Gastrocnemius medialis (tissue), 4 donors: ENCODE measurements around the gene CENPL. TPM values are rescaled to one million over a fixed set of nuclear protein-coding genes. Genes with fewer than 3 reads are reported as not detected.
"Not testable (repeated sequence)": the region's sequence is repeated elsewhere in the genome, so short reads cannot be mapped to it uniquely, and the experiment has no call there.

ENCODE experiments used
- ATAC-seq, 2 donors: fragments of 150-250 bp; one replicate each; pipeline ENCODE4 v1.9.1; 2016
- DNase-seq, 2 donors: peaks; one replicate each; pipeline ENCODE4 v3.0.0-alpha.2; 2019
- H3K27ac ChIP-seq, 4 donors: fragments of 200-600 bp; sonication (generic); 1 replicate in 1 of 4; 2 replicates in 3 of 4; pipeline ENCODE4 v1.5.1; 2016 to 2018; ENCODE audit warnings: mild to moderate bottlenecking in 2 of 4, moderate library complexity in 1 of 4
- H3K27me3 ChIP-seq, 3 donors: fragments of 200-600 bp; sonication (generic) in 2 of 3; 1 replicate in 1 of 3; 2 replicates in 2 of 3; pipeline versions ENCODE4 v1.5.1 to v1.6.0; 2016 to 2019; ENCODE audit warnings: mild to moderate bottlenecking in 1 of 3, moderate library complexity in 1 of 3
- H3K36me3 ChIP-seq, 2 donors: fragments of 200-600 bp; sonication (generic) in 1 of 2; one replicate each; pipeline ENCODE4 v1.5.1; 2017 to 2018
- H3K4me1 ChIP-seq, 2 donors: fragments of 200-600 bp; sonication (generic) in 1 of 2; one replicate each; pipeline ENCODE4 v1.5.1; 2016 to 2017; ENCODE audit warnings: mild to moderate bottlenecking in 2 of 2
- H3K4me3 ChIP-seq, 4 donors: fragments of 200-600 bp; sonication (generic) in 3 of 4; 1 replicate in 1 of 4; 2 replicates in 3 of 4; pipeline ENCODE4 v1.5.1; 2016 to 2019; ENCODE audit warnings: mild to moderate bottlenecking in 2 of 4
- H3K9me3 ChIP-seq, 3 donors: fragments of 200-600 bp; sonication (generic) in 2 of 3; 1 replicate in 1 of 3; 2 replicates in 2 of 3; pipeline ENCODE4 v1.5.1; 2016 to 2019
- CTCF ChIP-seq, 5 experiments: fragments of 450-650 bp in 3 of 5; fragments of 200-600 bp in 2 of 5; sonication (generic) in 2 of 5; IDR thresholded peaks in 4 of 5; conservative IDR thresholded peaks in 1 of 5; 1 replicate in 4 of 5; 2 replicates in 1 of 5; pipeline ENCODE4 v1.5.1; 2016 to 2019; ENCODE audit warnings: antibody characterized with exemption in 5 of 5, mild to moderate bottlenecking in 3 of 5, moderate library complexity in 3 of 5
- POLR2A ChIP-seq, 2 donors: fragments of 450-650 bp; IDR thresholded peaks; one replicate each; pipeline ENCODE4 v1.6.1; 2017; ENCODE audit warnings: antibody characterized with exemption in 2 of 2, mild to moderate bottlenecking in 2 of 2, moderate library complexity in 2 of 2
- in situ Hi-C, 4 donors: fragments of 200-750 bp; cut with MboI; loops; one replicate each; pipeline versions ENCODE4 v1.15.0 to v1.8.0; 2017; ENCODE audit warnings: low sequenced_read_pairs in 4 of 4
- intact Hi-C: fragments of 100-400 bp; cut with DNase I; formaldehyde crosslinking; loops from one replicate; pipeline ENCODE4 v1.15.1; 2023; ENCODE audit warnings: low total_unique reads
- total RNA-seq, 4 donors: library from RNA; depleted of rRNA; stranded (reverse); fragments of >200 nt; gene quantifications; one replicate each; pipeline versions ENCODE4 v1.1.0 to v1.2.3, GENCODE V29; 2016

CENPL gene
- total RNA-seq, 4 donors from 2014 or later, result 1.1 to 5.0 (median 3.4) TPM

DNA sequence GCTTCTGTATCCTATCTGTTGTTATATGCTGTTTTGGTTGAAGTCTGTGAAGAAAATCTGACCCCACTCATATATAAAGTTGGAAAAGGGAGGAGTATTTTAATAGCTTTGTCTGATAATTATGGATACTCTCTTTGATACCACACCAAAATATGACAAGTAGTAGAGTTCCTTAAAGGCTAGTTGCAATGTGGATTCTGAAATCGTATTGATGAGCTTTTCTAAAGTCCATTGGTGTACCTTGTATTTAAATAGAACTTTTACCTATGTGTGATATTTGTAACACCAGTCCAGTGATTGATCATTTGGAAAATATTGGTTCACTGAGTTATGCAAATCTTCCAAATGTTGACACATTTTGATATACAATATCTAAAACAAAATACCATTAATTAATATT, 35.4 kb upstream of the CENPL start:
- TF ChIP-seq CTCF (IDR thresholded peaks at IDR 0.05 in 4 of 5, conservative IDR thresholded peaks at IDR 0.05 in 1 of 5) (no peak), POLR2A (IDR thresholded peaks at IDR 0.05) (no peak)
- H3K4me1 ChIP-seq, result peaks cover 0 to 5% of the 10 kb centered on the region in 2 donors
- H3K27me3 ChIP-seq, result no peaks in the 10 kb centered on the region
- H3K36me3 ChIP-seq, result peaks cover 0 to 81% of the 10 kb centered on the region in 2 donors
- ATAC-seq, result no peak
- DNase-seq, result no peak
- no peak overlapping the region for H3K4me3 ChIP-seq
- in situ Hi-C loops, result loop anchor here in 1 of 4 donors (25.0 kb wide), 1 partner anchor 1127 kb away; the partner anchor contains the start of gene CACYBP
- H3K27ac ChIP-seq, result no peak overlapping the region
- intact Hi-C loops, result no loop called here
- H3K9me3 ChIP-seq, result no peaks in the 10 kb centered on the region

DNA sequence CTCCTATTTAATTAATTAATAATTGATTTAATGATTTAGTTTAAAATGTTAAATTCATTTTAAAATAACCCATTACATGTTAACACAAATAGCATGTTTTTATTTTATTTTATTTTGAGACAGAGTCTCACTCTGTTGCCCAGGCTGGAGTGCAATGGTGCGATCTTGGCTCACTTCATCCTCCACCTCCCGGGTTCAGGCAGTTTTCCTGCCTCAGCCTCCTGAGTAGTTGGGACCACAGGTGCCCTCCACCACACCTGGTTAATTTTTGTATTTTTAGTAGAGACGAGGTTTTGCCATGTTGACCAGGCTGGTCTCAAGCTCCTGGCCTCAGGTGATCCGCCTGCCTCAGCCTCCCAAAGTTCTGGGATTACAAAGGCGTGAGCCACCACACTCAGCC, 34.9 kb upstream of the CENPL start:
- ATAC-seq, DNase-seq, H3K27me3 ChIP-seq, intact Hi-C loops, H3K27ac ChIP-seq, H3K9me3 ChIP-seq, H3K4me3 ChIP-seq, H3K4me1 ChIP-seq: not testable (repeated sequence)
- peaks cover 0 to 76% of the 10 kb centered on the region in 2 donors for H3K36me3 ChIP-seq
- in situ Hi-C loops, result loop anchor here in 1 of 4 donors (25.0 kb wide), 1 partner anchor 1128 kb away; the partner anchor contains the start of gene CACYBP

GRCh38 chr1:173857363-173857917, 32.8 kb upstream of the CENPL start:
- DNase-seq (no peak), ATAC-seq (no peak)
- no peak for TF ChIP-seq POLR2A (IDR thresholded peaks at IDR 0.05)
- no peak for TF ChIP-seq CTCF (IDR thresholded peaks at IDR 0.05 in 4 of 5, conservative IDR thresholded peaks at IDR 0.05 in 1 of 5)
- intact Hi-C loops (no loop called here), in situ Hi-C loops (loop anchor here in 1 of 4 donors (25.0 kb wide), 1 partner anchor 1130 kb away; the partner anchor contains the start of gene CACYBP)
- peaks cover 0 to 69% of the 10 kb centered on the region in 2 donors for H3K36me3 ChIP-seq
- no peak overlapping the region for H3K27ac ChIP-seq
- H3K4me1 ChIP-seq, result no peaks in the 10 kb centered on the region
- H3K9me3 ChIP-seq, result no peaks in the 10 kb centered on the region
- no peaks in the 10 kb centered on the region for H3K27me3 ChIP-seq
- H3K4me3 ChIP-seq, result no peak overlapping the region

- Histone ChIP-seq H3K36me3 (peaks cover 0 to 67% of the 10 kb centered on the region in 2 donors), H3K27me3 (no peaks in the 10 kb centered on the region), H3K4me3 (no peak overlapping the region), H3K9me3 (no peaks in the 10 kb centered on the region), H3K27ac (no peak overlapping the region), H3K4me1 (no peaks in the 10 kb centered on the region)
- DNase-seq (no peak), ATAC-seq (no peak)
- intact Hi-C loops (no loop called here), in situ Hi-C loops (loop anchor here in 1 of 4 donors (25.0 kb wide), 1 partner anchor 1130 kb away; the partner anchor contains the start of gene CACYBP)
- TF ChIP-seq POLR2A (IDR thresholded peaks at IDR 0.05) (no peak), CTCF (IDR thresholded peaks at IDR 0.05 in 4 of 5, conservative IDR thresholded peaks at IDR 0.05 in 1 of 5) (no peak)
These were observed 32.2 kb upstream of the CENPL start for GRCh38 chr1:173856903-173857302.

GRCh38 chr1:173856014-173856413, 31.3 kb upstream of the CENPL start:
- Histone ChIP-seq H3K4me1 (no peaks in the 10 kb centered on the region), H3K4me3 (no peak overlapping the region), H3K27me3 (no peaks in the 10 kb centered on the region), H3K9me3 (no peaks in the 10 kb centered on the region), H3K36me3 (peaks cover 0 to 64% of the 10 kb centered on the region in 2 donors), H3K27ac (no peak overlapping the region)
- no peak for TF ChIP-seq POLR2A (IDR thresholded peaks at IDR 0.05)
- no peak for TF ChIP-seq CTCF (IDR thresholded peaks at IDR 0.05 in 4 of 5, conservative IDR thresholded peaks at IDR 0.05 in 1 of 5)
- DNase-seq (no peak), ATAC-seq (no peak)
- in situ Hi-C loops, result loop anchor here in 1 of 4 donors (25.0 kb wide), 1 partner anchor 1131 kb away; the partner anchor contains the start of gene CACYBP
- intact Hi-C loops, result no loop called here
